ENCODE results near the gene KYNU. TPM values are rescaled to one million over a fixed set of nuclear protein-coding genes. Genes with fewer than 3 reads are reported as not detected.

KYNU gene
- total and polyA plus RNA-seq, 2 of the 13 experiments (the other 11 are each of a cell fraction or from before 2014, with no cell fraction given), result 21.9 to 68.6 TPM

GRCh38 chr2:143087033-143087432, 209.6 kb downstream of the KYNU start:
- Histone ChIP-seq H3K27ac (ENCODE audit: extremely low read length, insufficient read depth, low read length) (no peak overlapping the region), H3K36me3 (replicated peaks in 1 of 2; ENCODE audit: control insufficient read depth in 1 of 2, insufficient read depth in 2 of 2, low read length in 2 of 2) (no peaks in the 10 kb centered on the region), H3K9ac (ENCODE audit: insufficient read depth, low read depth, low read length) (no peak overlapping the region), H3K4me3 (replicated peaks in 1 of 3; ENCODE audit: insufficient read depth in 1 of 3, low read depth in 2 of 3, low read length in 3 of 3) (no peak overlapping the region), H3K4me1 (ENCODE audit: insufficient read depth, low read length) (no peaks in the 10 kb centered on the region), H3K4me2 (ENCODE audit: low read depth, low read length) (no peak overlapping the region), H3K9me3 (ENCODE audit: low read length) (no peaks in the 10 kb centered on the region), H4K20me1 (ENCODE audit: insufficient read depth, low read length) (no peaks in the 10 kb centered on the region), H3K79me2 (ENCODE audit: insufficient read depth, low read length) (no peaks in the 10 kb centered on the region), H3K27me3 (ENCODE audit: control insufficient read depth in 1 of 2, insufficient read depth in 2 of 2, low read length in 2 of 2) (no peaks in the 10 kb centered on the region), H2AFZ (ENCODE audit: low read length) (no peak overlapping the region)
- POLR2A ChIA-PET, result no interaction called here
- CTCF ChIA-PET (ENCODE audit: low intra/inter-chr PET ratio, low total read pairs), result no interaction called here
- WGBS (ENCODE audit: low lambda C conversion rate), result 5% methylated on average over 1 of the region's 1 CpG
- DNase-seq (ENCODE audit: low spot score) (no peak), ATAC-seq (no peak), FAIRE-seq (no peak)
- in situ Hi-C loops (cut with HindIII; ENCODE audit: extremely low pct_ligation_motif_present, low pct_unique_long_range_greater_than_20kb) (no loop called here), intact Hi-C loops (cut with micrococcal nuclease; ENCODE audit: unreplicated experiment) (no loop called here)
- no peak for TF ChIP-seq POLR2A (IDR thresholded peaks at IDR 0.05; ENCODE audit: insufficient read depth in 1 of 2, low read depth in 2 of 2, low read length in 2 of 2)
- peak; percentile 41; the same call in 1 of the 2 replicates for TF ChIP-seq CREB1 (IDR thresholded peaks at IDR 0.05)
- TF ChIP-seq CREB1 (CRISPR knock-in tag; IDR thresholded peaks at IDR 0.05), result no peak
- BruUV-seq (replicated peaks), result no TSS peak

DNA sequence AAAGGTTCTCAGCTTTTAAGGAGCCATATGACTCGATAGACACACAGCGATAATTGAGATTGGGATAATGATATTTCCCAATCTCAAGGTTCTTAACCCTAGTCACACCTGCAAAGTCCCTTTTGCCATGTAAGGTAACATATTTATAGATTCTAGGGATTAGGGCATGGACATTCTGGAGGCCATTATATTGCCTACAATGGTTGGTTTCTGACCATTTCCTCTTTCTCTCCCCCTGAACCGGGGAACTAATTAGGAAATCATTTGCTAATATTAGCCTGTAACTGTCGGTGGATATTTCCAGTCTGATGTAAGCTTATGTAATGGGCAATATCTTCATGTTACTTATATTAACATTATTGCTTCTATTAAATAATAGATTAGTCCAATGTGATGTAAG, 210.9 kb downstream of the KYNU start:
- no peaks in the 10 kb centered on the region for H3K9me3 ChIP-seq (ENCODE audit: low read length)
- H3K36me3 ChIP-seq (replicated peaks in 1 of 2; ENCODE audit: control insufficient read depth in 1 of 2, insufficient read depth in 2 of 2, low read length in 2 of 2), result no peaks in the 10 kb centered on the region
- H3K4me1 ChIP-seq (ENCODE audit: insufficient read depth, low read length), result no peaks in the 10 kb centered on the region
- no TSS peak for BruUV-seq (replicated peaks)
- H4K20me1 ChIP-seq (ENCODE audit: insufficient read depth, low read length), result no peaks in the 10 kb centered on the region
- no peak overlapping the region for H2AFZ ChIP-seq (ENCODE audit: low read length)
- no peak for ATAC-seq
- no peak overlapping the region for H3K9ac ChIP-seq (ENCODE audit: insufficient read depth, low read depth, low read length)
- intact Hi-C loops (cut with micrococcal nuclease; ENCODE audit: unreplicated experiment), result no loop called here
- no peak for DNase-seq (ENCODE audit: low spot score)
- H3K79me2 ChIP-seq (ENCODE audit: insufficient read depth, low read length), result no peaks in the 10 kb centered on the region
- in situ Hi-C loops (cut with HindIII; ENCODE audit: extremely low pct_ligation_motif_present, low pct_unique_long_range_greater_than_20kb), result no loop called here
- no peak overlapping the region for H3K4me3 ChIP-seq (replicated peaks in 1 of 3; ENCODE audit: insufficient read depth in 1 of 3, low read depth in 2 of 3, low read length in 3 of 3)
- no peak overlapping the region for H3K27ac ChIP-seq (ENCODE audit: extremely low read length, insufficient read depth, low read length)
- ChIA-PET POLR2A (no interaction called here), CTCF (ENCODE audit: low intra/inter-chr PET ratio, low total read pairs) (no interaction called here)
- 27% methylated on average over 4 of the region's 4 CpGs for WGBS (ENCODE audit: low lambda C conversion rate)
- FAIRE-seq, result no peak
- H3K4me2 ChIP-seq (ENCODE audit: low read depth, low read length), result no peak overlapping the region
- H3K27me3 ChIP-seq (ENCODE audit: control insufficient read depth in 1 of 2, insufficient read depth in 2 of 2, low read length in 2 of 2), result no peaks in the 10 kb centered on the region
- no peak for TF ChIP-seq CEBPB (IDR thresholded peaks at IDR 0.05; ENCODE audit: borderline replicate concordance, low read depth, low read length)
- TF ChIP-seq FOXA1 (IDR thresholded peaks at IDR 0.05), result no peak
- TF ChIP-seq FOXA1 (CRISPR knock-in tag; IDR thresholded peaks at IDR 0.05), result no peak
- no peak for TF ChIP-seq ZNF572 (CRISPR knock-in tag; IDR thresholded peaks at IDR 0.05)
- no peak for TF ChIP-seq NKX3-1 (CRISPR knock-in tag; IDR thresholded peaks at IDR 0.05)
- TF ChIP-seq, protein P1, sequence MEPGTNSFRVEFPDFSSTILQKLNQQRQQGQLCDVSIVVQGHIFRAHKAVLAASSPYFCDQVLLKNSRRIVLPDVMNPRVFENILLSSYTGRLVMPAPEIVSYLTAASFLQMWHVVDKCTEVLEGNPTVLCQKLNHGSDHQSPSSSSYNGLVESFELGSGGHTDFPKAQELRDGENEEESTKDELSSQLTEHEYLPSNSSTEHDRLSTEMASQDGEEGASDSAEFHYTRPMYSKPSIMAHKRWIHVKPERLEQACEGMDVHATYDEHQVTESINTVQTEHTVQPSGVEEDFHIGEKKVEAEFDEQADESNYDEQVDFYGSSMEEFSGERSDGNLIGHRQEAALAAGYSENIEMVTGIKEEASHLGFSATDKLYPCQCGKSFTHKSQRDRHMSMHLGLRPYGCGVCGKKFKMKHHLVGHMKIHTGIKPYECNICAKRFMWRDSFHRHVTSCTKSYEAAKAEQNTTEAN (CRISPR knock-in tag; conservative IDR thresholded peaks at IDR 0.05), result no peak
- TF ChIP-seq MAFF (IDR thresholded peaks at IDR 0.05; ENCODE audit: low read depth, low read length), result no peak
- no peak for TF ChIP-seq MAFG (CRISPR knock-in tag; IDR thresholded peaks at IDR 0.05)
- no peak for TF ChIP-seq ZFP36 (IDR thresholded peaks at IDR 0.05; ENCODE audit: borderline replicate concordance, low read depth, low read length, partially characterized antibody)
- TF ChIP-seq GATAD1 (CRISPR knock-in tag; IDR thresholded peaks at IDR 0.05), result no peak
- TF ChIP-seq BHLHE40 (IDR thresholded peaks at IDR 0.05; ENCODE audit: low read length), result no peak
- TF ChIP-seq EED (CRISPR knock-in tag; IDR thresholded peaks at IDR 0.05), result no peak
- no peak for TF ChIP-seq EEA1 (CRISPR knock-in tag; IDR thresholded peaks at IDR 0.05; ENCODE audit: borderline replicate concordance)
- TF ChIP-seq ATF3 (CRISPR knock-in tag; IDR thresholded peaks at IDR 0.05), result no peak
- no peak for TF ChIP-seq ZFY (CRISPR knock-in tag; IDR thresholded peaks at IDR 0.05)

Data from HepG2 (cell line).